Loucy (cell line): ENCODE results near the gene EMP1.

Experiments used
- CTCF ChIP-seq: fragments of 200-600 bp; sonication (generic); conservative IDR thresholded peaks from 2 replicates; pipeline ENCODE4 v1.5.1; 2014; ENCODE audit warnings: mild to moderate bottlenecking, antibody characterized with exemption, low read length
- EZH2phosphoT487 ChIP-seq: fragments of 200-600 bp; IDR thresholded peaks from 2 replicates; pipeline ENCODE4 v1.6.1; 2018; ENCODE audit warnings: antibody characterized with exemption, mild to moderate bottlenecking, moderate library complexity, borderline replicate concordance

GRCh38 chr12:13165617-13166041, 30.9 kb upstream of the EMP1 start:
- no peak for TF ChIP-seq CTCF
- TF ChIP-seq EZH2phosphoT487, result no peak
